HepG2 (cell line): ENCODE data around the gene LPIN3. TPM values are rescaled to one million over a fixed set of nuclear protein-coding genes. Genes with fewer than 3 reads are reported as not detected.

ENCODE experiments used
- ARID2 ChIP-seq: sonication (generic); formaldehyde crosslinking; IDR thresholded peaks from 2 replicates; pipeline ENCODE4 v1.8.1; 2022; ENCODE audit warnings: mild to moderate bottlenecking, missing genetic modification reagents, borderline replicate concordance
- FLYWCH1 ChIP-seq: sonication (generic); formaldehyde crosslinking; IDR thresholded peaks from 2 replicates; pipeline ENCODE4 v1.8.1; 2023; ENCODE audit warnings: mild to moderate bottlenecking, missing genetic modification reagents
- FOXC1 ChIP-seq: sonication (generic); formaldehyde crosslinking; IDR thresholded peaks from 2 replicates; pipeline ENCODE4 v1.8.0; 2022; ENCODE audit warnings: mild to moderate bottlenecking, missing genetic modification reagents, borderline replicate concordance
- FOXK1 ChIP-seq: sonication (generic); formaldehyde crosslinking; IDR thresholded peaks from 2 replicates; pipeline ENCODE4 v1.4.0; 2020; ENCODE audit warnings: low read depth, missing genetic modification reagents, borderline replicate concordance
- HNRNPLL ChIP-seq: fragments of 200-400 bp; formaldehyde crosslinking; IDR thresholded peaks from 2 replicates; pipeline ENCODE4 v1.6.1; 2017; ENCODE audit warnings: mild to moderate bottlenecking, low read depth, low read length; ENCODE audit not compliant: poor library complexity, severe bottlenecking
- HOXA9 ChIP-seq: sonication (generic); formaldehyde crosslinking; IDR thresholded peaks from 2 replicates; pipeline ENCODE4 v1.8.1; 2022; ENCODE audit warnings: missing genetic modification reagents, mild to moderate bottlenecking, moderate library complexity, borderline replicate concordance
- KLF6 ChIP-seq: IDR thresholded peaks from 2 replicates; pipeline ENCODE4 v1.8.0; 2016; ENCODE audit warnings: missing biosample characterization, missing genetic modification reagents
- KMT2B ChIP-seq: IDR thresholded peaks from 2 replicates; pipeline ENCODE4 v1.6.1; 2016; ENCODE audit warnings: missing genetic modification reagents, missing compliant biosample characterization
- NFYB ChIP-seq: sonication (generic); formaldehyde crosslinking; IDR thresholded peaks from 2 replicates; pipeline ENCODE4 v1.4.0; 2020; ENCODE audit warnings: missing genetic modification reagents
- POLR2AphosphoS5 ChIP-seq: IDR thresholded peaks from 2 replicates; pipeline ENCODE4 v1.6.1; 2012; ENCODE audit warnings: low read depth, low read length
- SALL1 ChIP-seq: sonication (generic); formaldehyde crosslinking; IDR thresholded peaks from 2 replicates; pipeline ENCODE4 v1.8.0; 2022; ENCODE audit warnings: mild to moderate bottlenecking, missing genetic modification reagents
- ZC3H13 ChIP-seq: sonication (generic); formaldehyde crosslinking; IDR thresholded peaks from 2 replicates; pipeline ENCODE4 v1.8.1; 2023; ENCODE audit warnings: mild to moderate bottlenecking, missing genetic modification reagents, moderate library complexity
- ZKSCAN8 ChIP-seq: IDR thresholded peaks from 2 replicates; pipeline ENCODE4 v1.6.1; 2016; ENCODE audit warnings: borderline replicate concordance, missing genetic modification reagents, missing compliant biosample characterization
- ZNF160 ChIP-seq: sonication (generic); formaldehyde crosslinking; IDR thresholded peaks from 2 replicates; pipeline ENCODE4 v1.8.0; 2022; ENCODE audit warnings: mild to moderate bottlenecking, inconsistent platforms, missing genetic modification reagents
- ZNF224 ChIP-seq: sonication (generic); formaldehyde crosslinking; IDR thresholded peaks from 2 replicates; pipeline ENCODE4 v1.5.0; 2020; ENCODE audit warnings: mild to moderate bottlenecking, missing genetic modification reagents
- ZNF274 ChIP-seq: sonication (generic); formaldehyde crosslinking; IDR thresholded peaks from 2 replicates; pipeline ENCODE4 v1.5.1; 2020; ENCODE audit warnings: mild to moderate bottlenecking, missing genetic modification reagents
- ZNF33B ChIP-seq: sonication (generic); formaldehyde crosslinking; IDR thresholded peaks from 2 replicates; pipeline ENCODE4 v1.5.1; 2020; ENCODE audit warnings: mild to moderate bottlenecking, missing genetic modification reagents
- ZNF501 ChIP-seq: sonication (generic); formaldehyde crosslinking; IDR thresholded peaks from 2 replicates; pipeline ENCODE4 v1.5.1; 2020; ENCODE audit warnings: mild to moderate bottlenecking, moderate library complexity, missing genetic modification reagents
- ZNF556 ChIP-seq: sonication (generic); formaldehyde crosslinking; IDR thresholded peaks from 2 replicates; pipeline ENCODE4 v1.4.0; 2020; ENCODE audit warnings: mild to moderate bottlenecking, missing genetic modification reagents, borderline replicate concordance
- ZNF670 ChIP-seq: sonication (generic); formaldehyde crosslinking; IDR thresholded peaks from 2 replicates; pipeline ENCODE4 v1.8.0; 2022; ENCODE audit warnings: mild to moderate bottlenecking, missing genetic modification reagents, borderline replicate concordance
- ZNF720 ChIP-seq: sonication (generic); formaldehyde crosslinking; IDR thresholded peaks from 2 replicates; pipeline ENCODE4 v1.4.0; 2020; ENCODE audit warnings: missing genetic modification reagents
- ZNF879 ChIP-seq: sonication (generic); formaldehyde crosslinking; IDR thresholded peaks from 2 replicates; pipeline ENCODE4 v1.8.1; 2023; ENCODE audit warnings: missing genetic modification reagents
- polyA plus RNA-seq, 8 experiments: library from polyadenylated mRNA; depleted of rRNA in 3 of 8; stranded (reverse) in 7 of 8; unstranded in 1 of 8; fragments of >200 nt; fragmentation: Illumina TruSeq in 4 of 8; extraction: Trizol in 4 of 8; gene quantifications; 2 replicates each; pipeline versions ENCODE4 v1.2.1 to v1.2.3, GENCODE V29; 2011 to 2016; ENCODE audit warnings: low read depth in 4 of 8, missing spikeins in 1 of 8, mixed read lengths in 1 of 8; ENCODE audit not compliant: insufficient read depth in 1 of 8
- total RNA-seq, 5 experiments: library from RNA; depleted of rRNA; stranded (reverse); fragments of >200 nt; fragmentation: Illumina TruSeq; extraction: Trizol; gene quantifications; 2 replicates each; pipeline ENCODE4 v1.2.3, GENCODE V29; 2016; ENCODE audit warnings: low read depth in 1 of 5
- TF ChIP-seq, protein P1 (sequence below): sonication (generic); formaldehyde crosslinking; IDR thresholded peaks from 2 replicates; pipeline ENCODE4 v1.4.0; 2020; ENCODE audit warnings: mild to moderate bottlenecking, missing genetic modification reagents
- TF ChIP-seq, protein P2 (sequence below): IDR thresholded peaks from 2 replicates; pipeline ENCODE4 v1.6.1; 2016; ENCODE audit warnings: missing biosample characterization, missing genetic modification reagents, low read depth

The LPIN3 gene
- total and polyA plus RNA-seq, 2 of the 13 experiments (the other 11 are each of a cell fraction or from before 2014, with no cell fraction given) = 14.2 to 28.6 TPM

DNA sequence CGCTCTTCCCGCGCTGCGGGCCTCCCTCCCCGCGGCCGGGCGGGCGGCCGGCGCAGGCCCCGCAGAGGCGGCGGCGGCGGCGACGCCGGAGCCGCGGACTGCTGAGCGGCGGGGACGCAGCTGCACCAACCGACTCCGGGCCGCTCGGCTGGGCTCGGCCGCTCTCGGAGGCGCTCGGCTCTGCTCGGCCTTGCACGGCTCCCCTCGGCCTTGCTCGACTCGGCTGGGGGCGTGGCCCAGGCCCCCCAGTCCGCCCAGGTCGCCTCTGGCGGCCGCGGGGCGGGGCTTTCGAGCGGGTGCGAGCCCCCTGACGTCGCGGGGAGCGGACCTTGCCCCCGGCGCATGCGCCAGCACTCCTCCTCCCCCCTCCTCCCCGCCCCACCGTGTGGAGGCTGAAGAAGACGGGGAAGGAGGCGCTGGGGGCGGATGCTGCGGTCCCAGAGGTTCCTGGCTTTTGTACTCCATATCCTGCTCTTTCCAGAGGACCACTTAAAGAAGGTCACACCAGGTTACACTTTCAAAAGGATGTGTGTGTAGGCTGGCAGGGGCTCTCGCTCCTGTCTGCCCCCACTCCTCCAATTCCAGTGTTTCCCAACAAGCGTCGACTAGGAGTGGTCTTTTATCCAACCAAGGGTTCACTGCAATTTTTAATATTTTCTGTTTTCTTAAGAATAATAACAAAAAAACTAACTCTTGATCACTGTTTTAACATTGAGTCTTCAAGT is 22.9 kb upstream of the LPIN3 start, which contains the start of gene ZHX3 (continued):
- TF ChIP-seq, protein P1, sequence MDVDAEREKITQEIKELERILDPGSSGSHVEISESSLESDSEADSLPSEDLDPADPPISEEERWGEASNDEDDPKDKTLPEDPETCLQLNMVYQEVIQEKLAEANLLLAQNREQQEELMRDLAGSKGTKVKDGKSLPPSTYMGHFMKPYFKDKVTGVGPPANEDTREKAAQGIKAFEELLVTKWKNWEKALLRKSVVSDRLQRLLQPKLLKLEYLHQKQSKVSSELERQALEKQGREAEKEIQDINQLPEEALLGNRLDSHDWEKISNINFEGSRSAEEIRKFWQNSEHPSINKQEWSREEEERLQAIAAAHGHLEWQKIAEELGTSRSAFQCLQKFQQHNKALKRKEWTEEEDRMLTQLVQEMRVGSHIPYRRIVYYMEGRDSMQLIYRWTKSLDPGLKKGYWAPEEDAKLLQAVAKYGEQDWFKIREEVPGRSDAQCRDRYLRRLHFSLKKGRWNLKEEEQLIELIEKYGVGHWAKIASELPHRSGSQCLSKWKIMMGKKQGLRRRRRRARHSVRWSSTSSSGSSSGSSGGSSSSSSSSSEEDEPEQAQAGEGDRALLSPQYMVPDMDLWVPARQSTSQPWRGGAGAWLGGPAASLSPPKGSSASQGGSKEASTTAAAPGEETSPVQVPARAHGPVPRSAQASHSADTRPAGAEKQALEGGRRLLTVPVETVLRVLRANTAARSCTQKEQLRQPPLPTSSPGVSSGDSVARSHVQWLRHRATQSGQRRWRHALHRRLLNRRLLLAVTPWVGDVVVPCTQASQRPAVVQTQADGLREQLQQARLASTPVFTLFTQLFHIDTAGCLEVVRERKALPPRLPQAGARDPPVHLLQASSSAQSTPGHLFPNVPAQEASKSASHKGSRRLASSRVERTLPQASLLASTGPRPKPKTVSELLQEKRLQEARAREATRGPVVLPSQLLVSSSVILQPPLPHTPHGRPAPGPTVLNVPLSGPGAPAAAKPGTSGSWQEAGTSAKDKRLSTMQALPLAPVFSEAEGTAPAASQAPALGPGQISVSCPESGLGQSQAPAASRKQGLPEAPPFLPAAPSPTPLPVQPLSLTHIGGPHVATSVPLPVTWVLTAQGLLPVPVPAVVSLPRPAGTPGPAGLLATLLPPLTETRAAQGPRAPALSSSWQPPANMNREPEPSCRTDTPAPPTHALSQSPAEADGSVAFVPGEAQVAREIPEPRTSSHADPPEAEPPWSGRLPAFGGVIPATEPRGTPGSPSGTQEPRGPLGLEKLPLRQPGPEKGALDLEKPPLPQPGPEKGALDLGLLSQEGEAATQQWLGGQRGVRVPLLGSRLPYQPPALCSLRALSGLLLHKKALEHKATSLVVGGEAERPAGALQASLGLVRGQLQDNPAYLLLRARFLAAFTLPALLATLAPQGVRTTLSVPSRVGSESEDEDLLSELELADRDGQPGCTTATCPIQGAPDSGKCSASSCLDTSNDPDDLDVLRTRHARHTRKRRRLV (CRISPR knock-in tag) = 0 out of 2 replicates have a peak, but pooled peaks have one; percentile 30
- TF ChIP-seq HNRNPLL (peak; percentile 53), ZNF33B (CRISPR knock-in tag) (no peak), ZNF224 (CRISPR knock-in tag) (0 out of 2 replicates have a peak, but pooled peaks have one; percentile 64), HOXA9 (no peak), ZNF556 (CRISPR knock-in tag) (peak; percentile 75; the same call in 1 of the 2 replicates), ZC3H13 (no peak), ZKSCAN8 (CRISPR knock-in tag) (peak; percentile 31; the same call in 1 of the 2 replicates), ZNF274 (CRISPR knock-in tag) (peak; percentile 76; the same call in 1 of the 2 replicates), POLR2AphosphoS5 (peak; percentile 95), ZNF160 (CRISPR knock-in tag) (0 out of 2 replicates have a peak, but pooled peaks have one; percentile 76), SALL1 (CRISPR knock-in tag) (peak; percentile 77), ZNF879 (CRISPR knock-in tag) (peak; percentile 49; the same call in 1 of the 2 replicates), FLYWCH1 (CRISPR knock-in tag) (no peak), NFYB (CRISPR knock-in tag) (0 out of 2 replicates have a peak, but pooled peaks have one; percentile 9), ZNF501 (CRISPR knock-in tag) (peak; percentile 30; the same call in 1 of the 2 replicates), ZNF670 (CRISPR knock-in tag) (peak; percentile 45; the same call in 1 of the 2 replicates), ARID2 (CRISPR knock-in tag) (no peak), FOXK1 (CRISPR knock-in tag) (peak; percentile 67; the same call in 1 of the 2 replicates), KMT2B (CRISPR knock-in tag) (peak; percentile 41; the same call in 1 of the 2 replicates), KLF6 (CRISPR knock-in tag) (0 out of 2 replicates have a peak, but pooled peaks have one; percentile 36), ZNF720 (CRISPR knock-in tag) (0 out of 2 replicates have a peak, but pooled peaks have one; percentile 59), FOXC1 (0 out of 2 replicates have a peak, but pooled peaks have one; percentile 46)
- TF ChIP-seq, protein P2, sequence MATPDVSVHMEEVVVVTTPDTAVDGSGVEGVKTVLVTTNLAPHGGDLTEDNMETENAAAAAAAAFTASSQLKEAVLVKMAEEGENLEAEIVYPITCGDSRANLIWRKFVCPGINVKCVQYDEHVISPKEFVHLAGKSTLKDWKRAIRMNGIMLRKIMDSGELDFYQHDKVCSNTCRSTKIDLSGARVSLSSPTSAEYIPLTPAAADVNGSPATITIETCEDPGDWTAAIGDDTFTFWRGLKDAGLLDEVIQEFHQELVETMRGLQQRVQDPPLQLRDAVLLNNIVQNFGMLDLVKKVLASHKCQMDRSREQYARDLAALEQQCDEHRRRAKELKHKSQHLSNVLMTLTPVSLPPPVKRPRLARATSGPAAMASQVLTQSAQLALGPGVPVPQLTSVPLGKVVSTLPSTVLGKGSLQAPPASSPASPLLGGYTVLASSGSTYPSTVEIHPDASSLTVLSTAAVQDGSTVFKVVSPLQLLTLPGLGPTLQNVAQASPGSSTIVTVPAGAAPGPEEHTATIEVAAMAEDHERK (CRISPR knock-in tag) = 0 out of 2 replicates have a peak, but pooled peaks have one; percentile 19
